ENCODE results near the gene CGREF1.
"Not testable (repeated sequence)": the region's sequence is repeated elsewhere in the genome, so short reads cannot be mapped to it uniquely, and the experiment has no call there.

The CGREF1 gene

DNA sequence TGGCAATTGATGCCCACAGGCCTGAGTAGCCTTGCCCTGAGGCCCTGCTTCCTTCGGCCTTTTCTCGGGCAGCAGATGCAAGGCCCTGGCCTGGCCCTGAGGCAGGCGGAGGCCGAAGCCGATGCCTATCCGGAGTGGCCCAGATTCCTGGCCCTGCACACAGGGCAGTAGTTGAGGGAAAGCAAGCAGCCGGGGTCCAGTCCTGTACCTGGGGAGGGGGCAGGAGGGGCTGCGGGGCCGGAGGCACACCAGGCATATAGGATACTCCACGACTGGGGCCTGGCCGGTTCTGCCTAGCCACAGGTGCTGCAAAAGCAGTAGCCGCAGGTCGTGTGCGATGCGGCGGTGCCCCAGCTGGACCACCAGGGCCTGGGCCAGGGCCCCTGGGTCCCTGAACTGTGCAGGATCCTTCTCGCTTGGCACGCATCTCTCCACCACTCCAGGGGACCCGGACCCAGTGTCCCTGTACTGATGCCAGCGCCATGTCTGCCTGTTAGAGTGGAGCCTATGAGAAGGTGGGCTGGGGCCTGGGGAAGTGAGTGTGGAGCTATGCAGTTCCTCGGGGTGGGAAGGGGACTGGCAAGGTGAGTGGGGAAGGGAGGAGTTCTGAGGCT is 18.5 kb upstream of the CGREF1 start:
- no peak for DNase-seq

DNA sequence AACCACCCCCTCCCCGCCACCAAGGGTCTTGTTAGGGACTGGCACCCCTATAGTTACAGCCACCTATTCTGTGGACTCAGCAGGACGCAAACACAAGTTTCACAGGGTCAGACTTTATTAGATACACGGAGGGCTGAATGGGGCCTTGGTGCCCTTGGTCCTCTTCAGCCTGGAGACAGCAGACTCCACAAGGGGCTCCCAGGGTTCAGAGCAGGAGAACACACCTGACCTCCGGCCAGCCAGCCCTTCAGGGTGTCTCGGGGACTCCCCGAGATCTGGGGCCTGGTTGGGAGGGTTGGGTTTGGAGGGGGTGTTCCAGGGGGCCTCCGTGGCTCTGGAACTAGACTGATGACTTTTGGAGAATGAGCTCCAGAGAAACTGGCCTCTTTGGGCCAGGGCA is 17.8 kb upstream of the CGREF1 start:
- no peak for DNase-seq

DNA sequence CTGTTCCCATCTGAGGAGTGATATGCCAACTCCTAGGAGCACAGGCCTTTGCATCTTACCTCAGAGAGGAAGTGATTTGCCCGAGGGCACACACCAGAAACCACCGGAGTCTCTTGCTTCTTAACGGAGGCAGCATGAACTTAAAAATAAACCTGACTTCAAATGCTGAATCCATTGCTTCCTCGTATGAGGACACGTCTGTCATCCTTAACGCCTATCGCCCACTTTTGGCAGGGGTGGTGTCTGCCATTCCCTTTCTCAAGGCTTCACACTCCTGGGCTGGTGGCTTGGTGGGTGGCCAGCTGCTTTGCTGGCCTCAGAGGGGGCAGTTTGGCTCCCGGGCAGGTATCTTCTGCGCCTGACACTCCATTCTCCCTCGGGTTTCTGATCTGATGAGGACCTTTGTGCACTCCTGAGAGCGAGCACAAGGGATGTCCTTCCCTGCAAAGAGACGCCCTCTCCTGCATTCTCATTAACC is 16.6 kb upstream of the CGREF1 start:
- no peak for DNase-seq

DNA sequence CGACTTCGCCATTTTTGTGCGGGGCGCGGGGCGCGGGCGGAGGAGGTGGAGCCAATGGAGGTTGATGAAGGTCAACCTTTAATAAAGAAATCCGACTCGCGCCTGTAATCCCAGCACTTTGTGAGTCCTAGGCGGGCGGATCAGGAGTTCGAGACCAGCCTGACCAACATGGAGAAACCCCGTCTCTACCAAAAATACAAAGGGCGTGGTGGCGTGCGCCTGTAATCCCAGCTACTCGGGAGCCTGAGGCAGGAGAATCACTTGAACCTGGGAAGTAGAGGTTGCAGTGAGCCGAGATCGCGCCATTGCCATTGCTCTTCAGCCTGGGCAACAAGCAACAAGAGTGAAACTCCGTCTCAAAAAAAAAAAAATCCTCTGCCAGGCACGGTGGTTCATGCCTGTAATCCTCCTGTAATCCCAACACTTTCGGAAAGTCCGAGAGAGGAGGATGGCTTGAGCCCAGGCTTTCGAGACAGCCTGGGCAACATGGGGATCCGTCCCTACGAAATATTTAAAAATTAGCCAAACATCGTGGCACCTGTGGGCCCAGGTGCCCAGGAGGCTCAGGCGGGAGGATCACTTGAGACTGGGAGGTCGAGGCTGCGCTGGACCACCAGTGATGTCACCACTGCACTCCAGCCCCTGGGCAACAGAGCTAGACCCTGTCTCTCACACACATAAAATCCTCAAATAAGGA is 16.0 kb upstream of the CGREF1 start:
- no peak for DNase-seq

DNA sequence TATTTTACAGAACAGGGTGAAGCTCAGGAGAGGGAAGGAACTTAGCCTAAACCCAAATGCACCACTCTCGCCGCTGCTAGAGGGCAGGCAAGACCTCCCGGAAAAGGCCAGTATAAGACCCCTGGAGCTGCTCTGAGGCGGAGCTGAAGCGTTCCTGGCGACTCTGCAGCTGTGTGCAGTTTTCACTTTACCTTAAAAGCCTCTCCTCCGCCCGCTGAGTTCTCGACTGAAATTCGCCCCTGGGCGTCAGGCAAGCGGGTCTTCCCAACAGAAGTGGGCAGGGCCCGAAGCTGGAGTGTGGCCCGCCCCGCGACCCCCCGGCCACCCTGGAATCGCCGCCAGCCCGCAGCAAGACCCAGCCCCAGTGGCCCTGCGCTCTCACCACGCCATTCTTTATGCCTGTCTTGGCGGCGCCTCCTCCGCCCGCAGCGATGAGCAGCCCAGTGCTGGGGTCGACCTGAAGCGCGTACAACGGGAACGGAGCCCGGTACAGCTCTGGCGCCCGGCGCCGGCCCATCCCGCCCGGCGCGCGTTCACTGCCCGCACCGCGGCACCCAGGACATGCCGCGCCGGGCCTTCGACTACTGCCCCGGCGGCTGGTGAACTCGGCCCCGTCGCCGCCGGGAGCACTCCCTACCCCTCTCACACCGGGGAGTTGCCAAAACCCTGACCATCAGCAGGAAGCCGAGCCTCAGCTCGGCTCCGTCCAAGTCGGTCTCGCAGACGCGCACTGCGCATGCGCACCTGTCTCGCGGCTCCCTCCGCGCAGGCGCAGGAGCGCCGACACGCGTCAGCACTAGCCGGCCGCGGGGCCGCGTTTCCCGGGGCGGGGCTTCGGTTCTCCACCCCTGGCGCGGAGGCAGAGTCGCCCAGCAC is 15.2 kb upstream of the CGREF1 start, which contains the start of gene PREB:
Gene PREB, minus strand, starts transcription at position 732 of the 876 bp plus-strand sequence. Its CDS starts 215 bp downstream, at position 517.
- DNase-seq: peak; percentile 98

DNA sequence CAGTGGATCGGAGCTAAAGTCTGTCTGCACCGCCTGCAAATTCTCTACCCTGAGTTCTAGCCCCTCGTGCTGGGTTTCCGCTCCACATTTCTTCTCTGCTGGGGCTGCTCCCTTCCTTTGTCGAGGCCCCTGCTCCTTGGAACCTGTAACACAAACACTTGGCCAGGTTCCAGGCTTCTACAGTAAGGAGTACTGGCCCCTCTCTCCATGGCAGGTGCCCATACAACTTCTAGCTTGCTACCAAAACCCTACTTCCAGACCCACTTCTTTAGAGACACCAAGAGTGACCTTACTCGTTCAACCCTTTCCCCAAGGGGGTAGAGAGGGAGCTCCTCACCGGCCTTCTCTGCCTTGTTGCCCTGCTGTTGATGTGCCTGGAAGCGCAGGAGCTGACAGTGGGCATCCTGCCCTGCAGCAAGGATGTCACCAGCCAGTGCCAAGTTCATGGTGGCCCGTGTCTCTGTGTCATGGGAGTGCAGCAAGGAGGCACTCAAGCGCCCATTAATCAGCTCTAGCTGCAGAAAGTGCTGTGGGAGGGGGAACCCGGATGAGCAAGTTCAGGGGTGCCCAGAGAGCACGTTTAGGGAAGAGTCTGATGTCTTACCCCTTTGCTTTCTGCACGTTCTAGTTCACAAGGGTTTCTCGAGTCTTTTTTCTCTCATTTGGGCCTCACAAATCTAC is 14.4 kb upstream of the CGREF1 start:
- DNase-seq: peak in 1 of 2 experiments; percentile 26

DNA sequence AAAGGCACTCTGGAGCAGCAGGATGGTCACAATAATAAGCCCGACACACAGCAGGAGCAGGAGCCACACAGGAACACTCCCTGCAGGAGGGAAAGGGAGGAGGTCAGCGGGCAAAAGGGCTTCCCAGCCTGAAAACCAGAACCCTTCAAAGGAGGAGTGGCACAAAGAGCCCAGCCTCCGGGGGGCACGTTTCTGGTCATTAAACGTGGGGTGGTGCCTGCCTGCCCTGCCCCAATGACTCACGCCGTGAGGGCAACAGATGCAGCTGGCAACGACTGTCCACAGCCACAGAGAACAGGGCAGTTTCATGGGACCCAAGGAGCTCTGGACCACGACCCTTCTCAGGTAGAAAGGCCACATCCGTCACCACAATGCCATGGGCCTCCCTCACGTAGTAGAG is 12.5 kb upstream of the CGREF1 start:
- DNase-seq: no peak

DNA sequence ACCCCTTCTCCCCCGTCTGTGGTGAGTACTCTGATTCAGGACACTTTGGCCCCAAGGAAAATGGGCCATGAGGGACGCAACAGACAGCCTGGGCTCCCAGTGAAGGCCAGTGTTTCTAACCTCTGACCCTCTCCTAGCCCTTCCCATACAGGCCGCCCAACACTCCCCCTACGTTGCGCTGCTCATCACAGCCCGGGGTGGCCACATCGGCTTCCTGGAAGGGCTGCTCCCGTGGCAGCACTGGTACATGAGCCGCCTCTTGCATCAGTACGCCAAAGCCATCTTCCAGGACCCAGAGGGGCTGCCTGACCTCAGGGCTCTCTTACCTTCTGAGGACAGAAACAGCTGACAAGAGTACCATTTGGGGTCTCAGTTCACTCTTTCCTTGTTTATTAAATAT is 11.5 kb upstream of the CGREF1 start:
- no peak for DNase-seq

DNA sequence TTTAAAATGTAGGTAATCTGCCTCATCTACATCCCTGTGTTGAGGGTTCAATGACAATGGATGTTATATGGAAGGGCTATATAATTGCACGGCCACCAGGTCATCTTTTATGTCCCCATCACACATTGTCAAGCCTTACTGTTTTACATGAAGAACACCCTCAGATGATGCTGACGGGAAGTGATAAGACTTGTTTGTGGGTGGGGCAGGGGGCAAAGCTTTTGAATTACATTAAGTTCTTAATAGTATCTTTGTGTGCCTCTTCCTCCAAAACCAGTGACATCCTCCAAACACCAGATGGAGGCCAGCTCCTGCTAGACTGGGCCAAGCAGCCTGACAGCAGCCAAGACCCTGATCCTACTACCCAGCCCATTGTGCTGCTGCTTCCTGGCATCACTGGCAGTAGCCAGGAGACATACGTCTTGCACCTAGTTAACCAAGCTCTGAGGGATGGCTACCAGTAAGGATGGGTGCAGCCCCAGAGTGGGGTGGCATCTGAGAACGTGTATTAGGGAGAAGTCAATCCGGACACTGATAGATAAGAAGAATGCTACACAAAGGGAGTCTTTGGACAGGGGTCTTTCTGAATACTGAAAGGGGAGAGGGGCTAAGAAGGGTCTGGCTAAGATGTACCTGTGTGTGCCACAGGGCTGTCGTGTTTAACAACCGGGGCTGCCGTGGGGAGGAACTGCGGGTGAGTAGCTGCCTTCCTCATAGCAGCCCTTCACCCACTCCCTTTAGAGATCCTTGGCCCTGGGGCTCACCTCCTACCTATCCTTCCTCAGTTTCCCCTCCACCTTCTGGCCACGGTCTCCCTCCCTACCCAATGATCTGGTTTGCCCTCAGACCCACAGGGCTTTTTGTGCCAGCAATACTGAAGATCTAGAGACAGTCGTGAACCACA is 10.0 kb upstream of the CGREF1 start:
- DNase-seq: no peak

DNA sequence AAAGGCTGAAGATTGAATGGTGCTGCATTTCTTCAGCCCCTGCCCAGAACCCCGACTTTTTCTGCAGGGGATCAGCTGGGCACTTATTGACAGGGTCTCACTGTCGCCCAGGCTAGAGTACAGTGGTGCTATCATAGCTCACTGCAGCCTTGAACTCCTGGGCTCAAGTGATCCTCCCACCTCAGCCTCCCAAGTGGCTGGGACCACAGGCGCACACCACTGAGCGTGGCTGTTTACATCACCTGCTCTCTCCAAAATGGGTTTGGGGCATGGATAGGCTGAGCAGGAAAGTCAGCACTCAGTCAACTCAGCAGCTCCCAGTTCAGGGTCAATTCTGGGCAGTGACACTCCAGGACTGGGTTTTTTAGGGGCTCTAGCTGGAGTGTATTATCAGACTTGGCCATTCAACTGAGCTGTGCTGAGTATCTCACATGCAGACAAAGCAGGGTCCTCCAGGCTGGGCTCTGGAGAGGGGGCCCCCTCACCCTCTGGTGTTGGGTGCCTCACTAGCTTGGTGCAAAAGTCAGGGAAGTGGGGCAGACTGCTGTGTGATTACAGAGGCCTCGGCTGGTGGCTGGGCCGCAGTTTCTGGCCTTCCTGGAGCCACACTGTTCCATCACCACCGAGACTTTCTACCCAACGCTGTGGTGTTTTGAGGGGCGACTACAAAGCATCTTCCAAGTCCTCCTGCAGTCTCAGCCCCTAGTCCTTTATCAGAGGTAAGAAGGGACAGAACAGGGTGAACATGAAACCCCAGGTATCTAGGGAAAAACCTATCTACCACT is 9.1 kb upstream of the CGREF1 start:
- DNase-seq: no peak

DNA sequence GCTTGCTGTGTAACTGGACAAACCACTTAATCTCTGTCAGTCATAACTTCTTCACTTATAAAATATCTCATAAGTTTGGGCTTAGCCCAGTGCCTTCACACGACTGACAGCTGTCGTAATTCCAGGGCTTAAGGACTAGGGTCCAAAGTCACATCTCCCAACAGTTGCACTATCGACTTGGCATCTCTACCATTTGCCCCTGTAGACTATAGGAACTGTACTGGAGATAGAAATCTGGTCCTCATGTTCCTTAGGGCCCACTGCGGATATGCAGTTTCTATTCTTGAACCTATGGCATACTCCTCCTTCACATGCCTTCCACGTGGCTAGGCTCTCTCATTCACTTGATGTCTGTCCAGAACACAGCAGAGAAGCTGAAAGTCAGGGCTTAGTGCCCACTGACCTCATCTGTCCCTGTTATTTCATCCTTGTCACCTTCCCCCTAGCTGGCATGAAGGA is 7.4 kb upstream of the CGREF1 start:
- DNase-seq: no peak

DNA sequence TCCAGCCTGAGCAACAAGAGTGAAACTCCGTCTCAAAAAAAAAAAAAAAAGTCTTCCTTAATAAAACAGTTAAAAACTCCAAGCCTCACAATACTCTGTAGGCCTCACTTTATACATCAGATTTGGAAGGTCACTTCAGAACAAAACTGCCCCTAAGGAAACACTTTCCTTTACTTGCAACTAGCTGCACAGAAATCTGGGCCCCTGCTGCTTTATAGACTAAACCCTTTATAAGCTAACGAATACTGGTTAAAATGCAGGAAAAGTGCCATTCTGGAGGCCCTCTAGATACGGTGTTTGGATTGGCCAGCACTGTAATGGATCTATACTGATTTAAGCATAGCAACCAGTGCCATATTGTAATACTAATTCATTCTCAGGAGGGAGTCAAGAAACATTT is 6.2 kb upstream of the CGREF1 start:
- DNase-seq: no peak

DNA sequence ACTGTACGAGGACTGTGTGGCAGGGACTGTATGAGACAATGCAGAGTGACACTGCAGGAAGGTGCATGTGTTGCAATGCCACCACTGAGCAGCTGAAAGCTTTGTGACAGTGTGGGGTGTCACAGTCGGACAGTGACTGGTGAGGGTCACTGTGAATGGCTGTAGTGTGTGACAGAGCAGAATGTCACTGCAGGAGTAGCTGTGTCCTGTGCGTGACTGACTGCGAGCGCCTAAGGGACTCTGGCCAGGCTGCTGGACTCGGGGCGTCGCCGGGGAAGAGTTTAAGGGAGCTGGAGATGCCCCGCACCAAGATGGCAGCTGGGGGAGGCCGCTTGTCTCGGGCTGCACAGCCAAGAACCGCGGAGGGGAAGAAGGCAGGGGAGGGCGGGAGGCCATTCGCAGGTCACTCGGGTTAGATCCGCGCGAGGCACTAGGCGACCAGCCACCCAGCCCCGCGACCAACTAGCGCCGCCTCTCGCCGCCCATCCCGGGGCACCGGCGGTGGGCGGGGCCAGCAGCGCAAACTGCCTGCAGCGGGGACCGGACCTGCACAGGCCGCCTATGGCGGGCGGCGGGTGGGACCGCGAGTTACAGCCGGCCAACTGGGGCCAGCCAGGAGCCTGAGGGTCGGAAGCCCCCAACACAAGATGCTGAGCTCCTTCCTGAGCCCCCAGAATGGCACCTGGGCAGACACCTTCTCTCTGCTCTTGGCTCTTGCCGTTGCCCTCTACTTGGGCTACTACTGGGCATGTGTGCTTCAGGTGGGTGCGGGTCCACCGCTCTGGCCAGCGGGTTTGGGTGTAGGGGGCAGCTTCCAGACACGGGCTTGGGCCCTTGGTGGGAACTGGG is 4.6 kb upstream of the CGREF1 start, which contains the start of gene ABHD1:
Gene ABHD1, plus strand, starts transcription at position 514 of the 849 bp plus-strand sequence. Its CDS starts 134 bp downstream, at position 648.
- DNase-seq: peak; percentile 33 to 36

DNA sequence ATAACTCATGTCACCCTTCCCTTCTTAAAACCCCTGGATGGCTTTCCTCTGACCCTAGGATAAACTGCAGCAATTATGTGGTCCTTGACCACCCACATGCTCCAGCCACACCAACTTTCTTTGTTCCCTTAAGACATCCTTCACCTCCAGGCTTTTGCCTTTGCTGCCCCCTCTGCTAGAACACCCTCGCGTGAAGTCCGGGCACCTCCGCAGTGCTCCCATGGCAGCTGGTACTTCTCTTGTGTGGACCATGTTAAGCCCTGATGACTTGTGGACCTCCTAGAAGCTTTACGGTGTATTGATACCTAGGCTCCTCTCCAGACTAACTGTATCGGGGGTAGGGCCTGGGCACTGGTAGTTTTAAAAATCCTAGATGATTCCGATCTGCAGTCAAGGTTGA is 3.9 kb upstream of the CGREF1 start:
- DNase-seq: no peak

DNA sequence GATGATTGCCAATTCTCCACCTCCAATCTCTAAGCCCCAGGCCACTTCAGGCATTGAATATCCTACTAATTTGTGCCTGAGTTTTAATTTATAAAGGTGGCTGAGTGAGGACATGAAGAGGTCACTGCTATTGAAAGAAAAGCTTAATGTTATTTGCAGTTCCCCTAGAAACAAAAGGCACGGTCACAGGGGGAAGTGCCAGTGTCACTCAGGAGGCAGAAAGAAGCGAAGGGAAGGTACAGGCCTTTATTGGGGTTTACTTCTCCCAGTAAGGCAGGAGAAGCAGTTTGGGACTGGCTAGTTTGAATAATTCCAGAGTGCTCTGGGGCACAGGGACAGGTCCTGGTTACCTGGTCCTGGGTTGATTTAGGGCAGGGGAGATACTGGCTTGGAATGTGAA is 3.0 kb upstream of the CGREF1 start:
- no peak for DNase-seq

DNA sequence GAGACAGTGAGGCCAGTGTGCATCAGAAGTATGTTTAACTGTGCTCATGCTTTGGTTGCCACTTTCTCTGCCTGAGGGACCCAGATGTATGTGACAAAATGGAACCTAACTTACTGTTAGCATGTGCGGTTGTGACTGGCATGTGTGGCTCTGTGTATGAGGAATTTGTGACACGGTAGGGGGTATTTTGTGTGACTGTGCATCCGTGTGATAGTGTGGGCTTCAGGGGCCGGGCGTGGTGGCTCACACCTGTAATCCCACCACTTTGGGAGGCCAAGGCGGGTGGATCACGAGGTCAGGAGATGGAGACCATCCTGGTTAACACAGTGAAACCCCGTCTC is 372 bp upstream of the CGREF1 start:
- not testable (repeated sequence) for DNase-seq

DNA sequence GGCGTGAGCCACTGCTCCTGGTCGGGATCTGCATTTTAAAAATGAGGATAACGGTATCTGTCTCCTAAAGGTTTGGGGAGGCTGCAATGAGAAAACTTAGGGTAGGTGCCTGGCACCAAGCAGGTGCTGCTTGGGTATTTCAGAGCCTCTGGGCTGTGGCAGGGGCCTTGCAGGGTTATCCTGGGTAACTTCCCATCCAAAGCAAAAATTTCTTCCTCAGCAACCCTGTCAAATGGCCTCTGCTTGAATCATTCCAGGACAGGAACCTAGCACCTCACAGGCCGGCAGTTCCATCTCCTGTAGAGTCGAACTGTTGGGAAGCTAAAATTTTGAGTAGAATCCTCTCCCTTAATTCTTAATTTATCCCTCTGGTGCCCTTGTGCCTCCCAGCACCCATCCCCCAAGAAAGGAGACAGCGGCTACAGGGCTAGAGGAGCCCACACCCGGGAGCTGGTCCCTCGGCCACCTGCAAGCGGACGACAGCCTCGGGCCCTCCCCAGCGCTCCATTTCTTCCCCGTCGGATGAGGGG is 868 bp downstream of the CGREF1 start:
- no peak for DNase-seq

DNA sequence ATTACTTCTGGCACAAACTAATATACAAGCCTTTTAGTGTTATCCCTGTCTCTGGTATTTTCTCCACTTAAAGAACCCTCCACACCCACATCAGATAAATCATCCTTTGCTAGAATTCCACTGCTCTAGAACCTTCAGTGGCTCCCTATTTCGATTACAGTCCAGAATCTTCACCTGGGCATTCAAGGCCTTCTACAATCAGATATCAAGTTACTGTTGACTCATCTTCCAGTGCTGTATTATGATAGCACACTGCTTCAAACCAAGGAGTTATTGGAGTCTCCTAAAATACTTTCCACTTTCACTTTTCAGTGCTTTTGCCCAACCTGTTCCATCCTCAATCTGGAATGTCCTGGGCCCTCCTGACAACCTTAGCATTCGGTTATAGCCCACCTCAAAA is 3.4 kb downstream of the CGREF1 start:
- DNase-seq: no peak

DNA sequence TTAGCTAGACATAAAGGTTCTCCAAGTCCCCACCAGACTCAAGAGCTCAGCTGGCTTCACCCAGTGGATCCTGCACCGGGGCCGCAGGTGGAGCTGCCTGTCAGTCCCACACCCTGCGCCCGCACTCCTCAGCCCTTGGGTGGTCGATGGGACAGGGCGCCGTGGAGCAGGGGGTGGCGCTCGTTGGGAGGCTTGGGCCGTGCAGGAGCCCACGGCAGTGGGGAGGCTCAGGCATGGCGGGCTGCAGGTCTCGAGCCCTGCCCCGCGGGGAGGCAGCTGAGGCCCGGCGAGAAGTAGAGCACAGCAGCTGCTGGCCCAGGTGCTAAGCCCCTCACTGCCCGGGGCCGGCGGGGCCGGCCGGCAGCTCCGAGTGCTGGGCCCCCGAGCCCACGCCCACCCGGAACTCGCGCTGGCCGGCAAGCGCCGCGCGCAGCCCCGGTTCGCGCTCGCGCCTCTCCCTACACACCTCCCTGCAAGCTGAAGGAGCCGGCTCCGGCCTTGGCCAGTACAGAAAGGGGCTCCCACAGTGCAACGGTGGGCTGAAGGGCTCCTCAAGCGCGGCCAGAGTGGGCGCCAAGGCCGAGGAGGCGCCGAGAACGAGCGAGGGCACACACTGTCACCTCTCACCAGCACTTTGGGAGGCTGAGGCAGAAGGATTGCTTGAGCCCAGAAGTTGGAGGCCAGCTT is 7.4 kb downstream of the CGREF1 start:
- not testable (repeated sequence) for DNase-seq
